GM23338 (cell line): ENCODE data around the gene CHIA.

Source experiments
- EZH2 ChIP-seq: fragments of 200-600 bp; sonication (generic); IDR thresholded peaks from one replicate; pipeline ENCODE4 v1.8.0; 2017; ENCODE audit warnings: antibody characterized with exemption, mild to moderate bottlenecking, low read depth; ENCODE audit not compliant: unreplicated experiment
- EZH2phosphoT487 ChIP-seq: fragments of 200-600 bp; sonication (generic); IDR thresholded peaks from one replicate; pipeline ENCODE4 v1.8.1; 2018; ENCODE audit warnings: antibody characterized with exemption; ENCODE audit not compliant: unreplicated experiment
- POLR2AphosphoS5 ChIP-seq: IDR thresholded peaks from 2 replicates; pipeline ENCODE4 v1.6.1; 2016; ENCODE audit warnings: antibody characterized with exemption, low read depth
- TF ChIP-seq, protein P1 (sequence below), 2 experiments: fragments of 200-600 bp in 1 of 2; sonication (generic) in 1 of 2; conservative IDR thresholded peaks; 2 replicates each; pipeline versions ENCODE4 v1.5.1 to v1.6.1; 2016 to 2017; ENCODE audit warnings: antibody characterized with exemption in 2 of 2, low read depth in 2 of 2, mild to moderate bottlenecking in 2 of 2, moderate library complexity in 1 of 2
- TF ChIP-seq, protein P2 (sequence below): IDR thresholded peaks from one replicate; pipeline ENCODE4 v1.6.1; 2018; ENCODE audit warnings: antibody characterized with exemption; ENCODE audit not compliant: unreplicated experiment
- TF ChIP-seq, protein P3 (sequence below): IDR thresholded peaks from 2 replicates; pipeline ENCODE4 v1.6.1; 2016; ENCODE audit warnings: antibody characterized with exemption

DNA sequence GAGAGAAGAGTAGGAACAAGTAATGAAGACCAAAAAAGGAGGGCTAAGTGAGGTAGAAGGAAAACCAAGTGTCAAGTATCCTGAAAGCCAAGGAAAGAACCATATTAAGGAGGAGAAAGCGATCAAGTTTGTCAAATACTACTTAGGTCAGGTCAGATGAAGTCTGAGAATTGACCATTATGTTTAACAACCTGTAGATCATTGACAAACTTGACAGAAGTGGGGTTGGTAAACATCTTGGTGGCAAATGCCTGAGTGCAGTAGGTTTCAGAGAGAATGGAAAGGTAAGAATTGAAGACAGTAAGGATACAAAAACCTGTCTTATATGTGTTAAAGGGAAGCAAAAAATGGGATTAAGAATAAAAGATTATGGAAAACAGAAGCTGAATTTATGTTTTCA lies 3.7 kb upstream of the CHIA start:
- TF ChIP-seq, protein P1, sequence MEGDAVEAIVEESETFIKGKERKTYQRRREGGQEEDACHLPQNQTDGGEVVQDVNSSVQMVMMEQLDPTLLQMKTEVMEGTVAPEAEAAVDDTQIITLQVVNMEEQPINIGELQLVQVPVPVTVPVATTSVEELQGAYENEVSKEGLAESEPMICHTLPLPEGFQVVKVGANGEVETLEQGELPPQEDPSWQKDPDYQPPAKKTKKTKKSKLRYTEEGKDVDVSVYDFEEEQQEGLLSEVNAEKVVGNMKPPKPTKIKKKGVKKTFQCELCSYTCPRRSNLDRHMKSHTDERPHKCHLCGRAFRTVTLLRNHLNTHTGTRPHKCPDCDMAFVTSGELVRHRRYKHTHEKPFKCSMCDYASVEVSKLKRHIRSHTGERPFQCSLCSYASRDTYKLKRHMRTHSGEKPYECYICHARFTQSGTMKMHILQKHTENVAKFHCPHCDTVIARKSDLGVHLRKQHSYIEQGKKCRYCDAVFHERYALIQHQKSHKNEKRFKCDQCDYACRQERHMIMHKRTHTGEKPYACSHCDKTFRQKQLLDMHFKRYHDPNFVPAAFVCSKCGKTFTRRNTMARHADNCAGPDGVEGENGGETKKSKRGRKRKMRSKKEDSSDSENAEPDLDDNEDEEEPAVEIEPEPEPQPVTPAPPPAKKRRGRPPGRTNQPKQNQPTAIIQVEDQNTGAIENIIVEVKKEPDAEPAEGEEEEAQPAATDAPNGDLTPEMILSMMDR (conservative IDR thresholded peaks at IDR 0.05; ENCODE audit: low read depth in 2 of 2), result no peak
- no peak for TF ChIP-seq POLR2AphosphoS5
- TF ChIP-seq, protein P2, sequence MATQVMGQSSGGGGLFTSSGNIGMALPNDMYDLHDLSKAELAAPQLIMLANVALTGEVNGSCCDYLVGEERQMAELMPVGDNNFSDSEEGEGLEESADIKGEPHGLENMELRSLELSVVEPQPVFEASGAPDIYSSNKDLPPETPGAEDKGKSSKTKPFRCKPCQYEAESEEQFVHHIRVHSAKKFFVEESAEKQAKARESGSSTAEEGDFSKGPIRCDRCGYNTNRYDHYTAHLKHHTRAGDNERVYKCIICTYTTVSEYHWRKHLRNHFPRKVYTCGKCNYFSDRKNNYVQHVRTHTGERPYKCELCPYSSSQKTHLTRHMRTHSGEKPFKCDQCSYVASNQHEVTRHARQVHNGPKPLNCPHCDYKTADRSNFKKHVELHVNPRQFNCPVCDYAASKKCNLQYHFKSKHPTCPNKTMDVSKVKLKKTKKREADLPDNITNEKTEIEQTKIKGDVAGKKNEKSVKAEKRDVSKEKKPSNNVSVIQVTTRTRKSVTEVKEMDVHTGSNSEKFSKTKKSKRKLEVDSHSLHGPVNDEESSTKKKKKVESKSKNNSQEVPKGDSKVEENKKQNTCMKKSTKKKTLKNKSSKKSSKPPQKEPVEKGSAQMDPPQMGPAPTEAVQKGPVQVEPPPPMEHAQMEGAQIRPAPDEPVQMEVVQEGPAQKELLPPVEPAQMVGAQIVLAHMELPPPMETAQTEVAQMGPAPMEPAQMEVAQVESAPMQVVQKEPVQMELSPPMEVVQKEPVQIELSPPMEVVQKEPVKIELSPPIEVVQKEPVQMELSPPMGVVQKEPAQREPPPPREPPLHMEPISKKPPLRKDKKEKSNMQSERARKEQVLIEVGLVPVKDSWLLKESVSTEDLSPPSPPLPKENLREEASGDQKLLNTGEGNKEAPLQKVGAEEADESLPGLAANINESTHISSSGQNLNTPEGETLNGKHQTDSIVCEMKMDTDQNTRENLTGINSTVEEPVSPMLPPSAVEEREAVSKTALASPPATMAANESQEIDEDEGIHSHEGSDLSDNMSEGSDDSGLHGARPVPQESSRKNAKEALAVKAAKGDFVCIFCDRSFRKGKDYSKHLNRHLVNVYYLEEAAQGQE, result no peak
- TF ChIP-seq EZH2, result no peak
- TF ChIP-seq EZH2phosphoT487, result no peak
- TF ChIP-seq, protein P3, sequence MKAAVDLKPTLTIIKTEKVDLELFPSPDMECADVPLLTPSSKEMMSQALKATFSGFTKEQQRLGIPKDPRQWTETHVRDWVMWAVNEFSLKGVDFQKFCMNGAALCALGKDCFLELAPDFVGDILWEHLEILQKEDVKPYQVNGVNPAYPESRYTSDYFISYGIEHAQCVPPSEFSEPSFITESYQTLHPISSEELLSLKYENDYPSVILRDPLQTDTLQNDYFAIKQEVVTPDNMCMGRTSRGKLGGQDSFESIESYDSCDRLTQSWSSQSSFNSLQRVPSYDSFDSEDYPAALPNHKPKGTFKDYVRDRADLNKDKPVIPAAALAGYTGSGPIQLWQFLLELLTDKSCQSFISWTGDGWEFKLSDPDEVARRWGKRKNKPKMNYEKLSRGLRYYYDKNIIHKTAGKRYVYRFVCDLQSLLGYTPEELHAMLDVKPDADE, result no peak
